Measurements from ENCODE around the gene RABGAP1L.
"Not testable (repeated sequence)": the region's sequence is repeated elsewhere in the genome, so short reads cannot be mapped to it uniquely, and the experiment has no call there.

Gene RABGAP1L

GRCh38 chr1:174448531-174448883, 289.2 kb downstream of the RABGAP1L start:
- DNase-seq (ENCODE audit: low spot score) = no peak

- DNase-seq (ENCODE audit: low spot score) = no peak
Measured at GRCh38 chr1:174448974-174449373, 289.7 kb downstream of the RABGAP1L start.

- DNase-seq (ENCODE audit: low spot score) = no peak
Measured at GRCh38 chr1:174451408-174451807, 292.1 kb downstream of the RABGAP1L start.

GRCh38 chr1:174465855-174466254, 306.5 kb downstream of the RABGAP1L start:
- DNase-seq (ENCODE audit: low spot score) = no peak

GRCh38 chr1:174466607-174467006, 307.3 kb downstream of the RABGAP1L start:
- no peak for DNase-seq (ENCODE audit: low spot score)

GRCh38 chr1:174469052-174469451, 309.7 kb downstream of the RABGAP1L start:
- DNase-seq (ENCODE audit: low spot score) = no peak

GRCh38 chr1:174469687-174470086, 310.4 kb downstream of the RABGAP1L start:
- DNase-seq (ENCODE audit: low spot score) = no peak

- no peak for DNase-seq (ENCODE audit: low spot score)
Measured at GRCh38 chr1:174479281-174479680, 320.0 kb downstream of the RABGAP1L start.

GRCh38 chr1:174480324-174480723, 321.0 kb downstream of the RABGAP1L start:
- DNase-seq (ENCODE audit: low spot score) = no peak

- DNase-seq (ENCODE audit: low spot score) = no peak
Measured at GRCh38 chr1:174491606-174492005, 332.3 kb downstream of the RABGAP1L start.

- DNase-seq (ENCODE audit: low spot score) = no peak
Measured at GRCh38 chr1:174497478-174497877, 338.2 kb downstream of the RABGAP1L start.

- DNase-seq (ENCODE audit: low spot score) = not testable (repeated sequence)
Measured at GRCh38 chr1:174516755-174517154, 357.4 kb downstream of the RABGAP1L start.

- DNase-seq (ENCODE audit: low spot score) = no peak
Measured at GRCh38 chr1:174519844-174520243, 360.5 kb downstream of the RABGAP1L start.

GRCh38 chr1:174531751-174532150, 372.4 kb downstream of the RABGAP1L start:
- no peak for DNase-seq (ENCODE audit: low spot score)

GRCh38 chr1:174534789-174535188, 375.5 kb downstream of the RABGAP1L start:
- no peak for DNase-seq (ENCODE audit: low spot score)

GRCh38 chr1:174535207-174535606, 375.9 kb downstream of the RABGAP1L start:
- DNase-seq (ENCODE audit: low spot score) = no peak

- not testable (repeated sequence) for DNase-seq (ENCODE audit: low spot score)
Measured at GRCh38 chr1:174543421-174543820, 384.1 kb downstream of the RABGAP1L start.

GRCh38 chr1:174550296-174550695, 391.0 kb downstream of the RABGAP1L start:
- DNase-seq (ENCODE audit: low spot score) = no peak

- DNase-seq (ENCODE audit: low spot score) = no peak
Measured at GRCh38 chr1:174556392-174556791, 397.1 kb downstream of the RABGAP1L start.

- no peak for DNase-seq (ENCODE audit: low spot score)
Measured at GRCh38 chr1:174568551-174568950, 409.2 kb downstream of the RABGAP1L start.

GRCh38 chr1:174569240-174569639, 409.9 kb downstream of the RABGAP1L start:
- DNase-seq (ENCODE audit: low spot score) = no peak

GRCh38 chr1:174572771-174573170, 413.5 kb downstream of the RABGAP1L start:
- DNase-seq (ENCODE audit: low spot score) = no peak

GRCh38 chr1:174576120-174576519, 416.8 kb downstream of the RABGAP1L start:
- not testable (repeated sequence) for DNase-seq (ENCODE audit: low spot score)

- no peak for DNase-seq (ENCODE audit: low spot score)
Measured at GRCh38 chr1:174577681-174578080, 418.4 kb downstream of the RABGAP1L start.

- no peak for DNase-seq (ENCODE audit: low spot score)
Measured at GRCh38 chr1:174580801-174581200, 421.5 kb downstream of the RABGAP1L start.

Measured in left forelimb (tissue), 1 donor.